WTC11 (cell line): ENCODE measurements around the gene SLIT3.

Source experiments
- AFF4 ChIP-seq: sonication (generic); formaldehyde crosslinking; IDR thresholded peaks from 2 replicates; pipeline ENCODE4 v1.8.1; 2023; ENCODE audit warnings: mild to moderate bottlenecking, missing genetic modification reagents, borderline replicate concordance
- ARID4B ChIP-seq: sonication (generic); formaldehyde crosslinking; IDR thresholded peaks from 2 replicates; pipeline ENCODE4 v1.8.0; 2023; ENCODE audit warnings: missing genetic modification reagents, mild to moderate bottlenecking, borderline replicate concordance
- CTCF ChIP-seq: fragments of 200-600 bp; IDR thresholded peaks from 2 replicates; pipeline ENCODE4 v1.8.0; 2022; ENCODE audit warnings: antibody characterized with exemption
- FOXP1 ChIP-seq: sonication (generic); formaldehyde crosslinking; IDR thresholded peaks from 2 replicates; pipeline ENCODE4 v1.8.0; 2022; ENCODE audit warnings: missing genetic modification reagents, mild to moderate bottlenecking, moderate library complexity, borderline replicate concordance
- HMGXB4 ChIP-seq: sonication (generic); formaldehyde crosslinking; IDR thresholded peaks from 2 replicates; pipeline ENCODE4 v1.8.1; 2023; ENCODE audit warnings: mild to moderate bottlenecking, moderate library complexity, missing genetic modification reagents
- SP1 ChIP-seq: sonication (generic); formaldehyde crosslinking; conservative IDR thresholded peaks from 2 replicates; pipeline ENCODE4 v1.8.1; 2022; ENCODE audit warnings: missing genetic modification reagents
- ZNF263 ChIP-seq: sonication (generic); formaldehyde crosslinking; IDR thresholded peaks from 2 replicates; pipeline ENCODE4 v1.8.1; 2022; ENCODE audit warnings: low read depth, mild to moderate bottlenecking, moderate library complexity, missing genetic modification reagents
- ZSCAN18 ChIP-seq: fragments of 250-450 bp; sonication (Bioruptor Pico); IDR thresholded peaks from 2 replicates; pipeline ENCODE4 v2.1.2; 2022; ENCODE audit warnings: mild to moderate bottlenecking, moderate library complexity

- TF ChIP-seq SP1 (CRISPR knock-in tag) (no peak), CTCF (no peak), FOXP1 (CRISPR knock-in tag) (no peak), ZSCAN18 (no peak), HMGXB4 (no peak), ZNF263 (CRISPR knock-in tag) (no peak), AFF4 (CRISPR knock-in tag) (no peak), ARID4B (CRISPR knock-in tag) (no peak)
Measured at GRCh38 chr5:169006842-169007790, 293.8 kb downstream of the SLIT3 start.
